Keratinocyte (primary cell): Measurements from ENCODE around the gene FGGY. TPM values are rescaled to one million over a fixed set of nuclear protein-coding genes. Genes with fewer than 3 reads are reported as not detected.

Source experiments
- DNase-seq: peaks from one replicate; pipeline ENCODE4 v3.0.0-alpha.2; 2011; ENCODE audit warnings: low read depth, missing footprints, low spot score
- FAIRE-seq: peaks from 2 replicates; lab custom pipeline; 2011; peaks lifted over from hg19 to GRCh38; lab: Jason Lieb, UNC
- H2AFZ ChIP-seq: 2 replicates; pipeline ENCODE4 v1.6.0; 2012; ENCODE audit warnings: low read length, control low read depth, inconsistent platforms; ENCODE audit not compliant: control insufficient read depth
- H3K27ac ChIP-seq: 2 replicates; pipeline ENCODE4 v1.5.1; 2011; ENCODE audit warnings: low read length; ENCODE audit not compliant: control insufficient read depth, insufficient read depth
- H3K27me3 ChIP-seq: 3 replicates; pipeline ENCODE4 v1.6.0; 2011; ENCODE audit warnings: low read length; ENCODE audit not compliant: control insufficient read depth, insufficient read depth; ENCODE audit errors: extremely low read depth
- H3K36me3 ChIP-seq, 2 experiments: 2 replicates in 1 of 2; 3 replicates in 1 of 2; pipeline ENCODE4 v1.5.1; 2011; ENCODE audit warnings: low read length in 2 of 2, mild to moderate bottlenecking in 1 of 2; ENCODE audit not compliant: control insufficient read depth in 2 of 2, insufficient read depth in 2 of 2; ENCODE audit errors: extremely low read depth in 1 of 2
- H3K4me1 ChIP-seq: 3 replicates; pipeline ENCODE4 v1.5.1; 2011; ENCODE audit warnings: low read length; ENCODE audit not compliant: control insufficient read depth, insufficient read depth; ENCODE audit errors: extremely low read depth
- H3K4me2 ChIP-seq: 3 replicates; pipeline ENCODE4 v1.6.0; 2011; ENCODE audit warnings: low read depth, low read length; ENCODE audit not compliant: control insufficient read depth, insufficient read depth; ENCODE audit errors: extremely low read depth
- H3K4me3 ChIP-seq, 3 experiments: fragments of 200-600 bp in 1 of 3; sonication (generic) in 1 of 3; 2 replicates in 2 of 3; 3 replicates in 1 of 3; pipeline ENCODE4 v1.5.1; 2011 to 2016; ENCODE audit warnings: low read length in 3 of 3, mild to moderate bottlenecking in 3 of 3, control low read depth in 2 of 3, inconsistent platforms in 1 of 3, low read depth in 1 of 3, mixed read lengths in 1 of 3, mixed run types in 1 of 3, moderate library complexity in 1 of 3; ENCODE audit not compliant: control insufficient read depth in 2 of 3, insufficient read depth in 2 of 3; ENCODE audit errors: extremely low read depth in 1 of 3
- H3K79me2 ChIP-seq: 2 replicates; pipeline ENCODE4 v1.6.0; 2012; ENCODE audit warnings: low read length; ENCODE audit not compliant: control insufficient read depth, insufficient read depth
- H3K9ac ChIP-seq: 3 replicates; pipeline ENCODE4 v1.6.0; 2011; ENCODE audit warnings: low read length; ENCODE audit not compliant: control insufficient read depth, insufficient read depth; ENCODE audit errors: extremely low read depth
- H3K9me1 ChIP-seq: 3 replicates; pipeline ENCODE4 v1.6.0; 2011; ENCODE audit warnings: low read length; ENCODE audit not compliant: control insufficient read depth, insufficient read depth; ENCODE audit errors: extremely low read depth
- H3K9me3 ChIP-seq: 2 replicates; pipeline ENCODE4 v1.5.1; 2012; ENCODE audit warnings: low read depth, low read length; ENCODE audit not compliant: control insufficient read depth
- H4K20me1 ChIP-seq: 3 replicates; pipeline ENCODE4 v1.6.0; 2011; ENCODE audit warnings: low read length; ENCODE audit not compliant: control insufficient read depth, insufficient read depth; ENCODE audit errors: extremely low read depth
- CTCF ChIP-seq, 3 experiments: IDR thresholded peaks in 1 of 3; conservative IDR thresholded peaks in 1 of 3; optimal IDR thresholded peaks in 1 of 3; 2 replicates in 2 of 3; 3 replicates in 1 of 3; pipeline versions ENCODE3 to v1.5.1; 2011; ENCODE audit warnings: low read length in 3 of 3, mild to moderate bottlenecking in 3 of 3, moderate library complexity in 2 of 3, control low read depth in 1 of 3, inconsistent platforms in 1 of 3; ENCODE audit not compliant: insufficient read depth in 2 of 3; ENCODE audit errors: extremely low read depth in 1 of 3
- EZH2 ChIP-seq: IDR thresholded peaks from one replicate; pipeline ENCODE4 v1.6.1; 2012; ENCODE audit warnings: inconsistent platforms, mild to moderate bottlenecking, low read length, moderate library complexity
- dilution Hi-C: fragments of 300-500 bp; cut with MboI; formaldehyde crosslinking; loops from one replicate; pipeline ENCODE4 v1.7.0; 2020; ENCODE audit warnings: low sequenced_read_pairs; ENCODE audit not compliant: extremely low pct_ligation_motif_present
- polyA plus RNA-seq, 5 experiments: library from polyadenylated mRNA; depleted of rRNA in 3 of 5; stranded (reverse) in 3 of 5; stranded (forward) in 1 of 5; unstranded in 1 of 5; fragments of >200 nt; gene quantifications; 1 replicate in 1 of 5; 2 replicates in 3 of 5; 3 replicates in 1 of 5; pipeline versions ENCODE4 v1.2.1 to v1.2.3, GENCODE V29; 2011 to 2012; ENCODE audit warnings: missing spikeins in 2 of 5, low read depth in 1 of 5, low replicate concordance in 1 of 5

FGGY gene
- polyA plus RNA-seq, 1 donor (not counting 4 experiments of a cell fraction or from before 2014, with no cell fraction given): 16.6 TPM

GRCh38 chr1:59276439-59276851 lies 20.4 kb upstream of the FGGY start:
- H3K27me3 ChIP-seq: no peaks in the 10 kb centered on the region
- DNase-seq: no peak

GRCh38 chr1:59278780-59279354 lies 18.0 kb upstream of the FGGY start:
- no peak for FAIRE-seq
- H3K4me1 ChIP-seq: peaks cover 23% of the 10 kb centered on the region
- no peak overlapping the region for H3K4me3 ChIP-seq
- no peaks in the 10 kb centered on the region for H3K27me3 ChIP-seq
- no peak overlapping the region for H3K4me2 ChIP-seq
- H3K9me1 ChIP-seq: no peaks in the 10 kb centered on the region
- dilution Hi-C loops: no loop called here
- no peak overlapping the region for H3K27ac ChIP-seq
- H3K9ac ChIP-seq: no peak overlapping the region
- no peaks in the 10 kb centered on the region for H3K79me2 ChIP-seq
- no peak overlapping the region for H2AFZ ChIP-seq
- TF ChIP-seq CTCF (optimal IDR thresholded peaks at IDR 0.05 in 1 of 3, IDR thresholded peaks at IDR 0.05 in 1 of 3, conservative IDR thresholded peaks at IDR 0.05 in 1 of 3; ENCODE audit: extremely low read depth in 1 of 3, insufficient read depth in 2 of 3, low read length in 3 of 3) (no peak), EZH2 (no peak)
- H3K9me3 ChIP-seq: no peaks in the 10 kb centered on the region
- no peaks in the 10 kb centered on the region for H3K36me3 ChIP-seq
- H4K20me1 ChIP-seq: no peaks in the 10 kb centered on the region
- DNase-seq: no peak

More at GRCh38 chr1:59276439-59276851, 20.4 kb upstream of the FGGY start:
- Histone ChIP-seq H3K79me2 (no peaks in the 10 kb centered on the region), H3K4me3 (no peak overlapping the region), H3K9me1 (no peaks in the 10 kb centered on the region), H3K9me3 (no peaks in the 10 kb centered on the region), H3K36me3 (no peaks in the 10 kb centered on the region), H4K20me1 (no peaks in the 10 kb centered on the region), H3K27ac (peak overlapping the region; percentile 46), H2AFZ (peak overlapping the region; percentile 70), H3K9ac (no peak overlapping the region), H3K4me1 (peaks cover 30% of the 10 kb centered on the region), H3K4me2 (peak overlapping the region; percentile 56)
- FAIRE-seq: peak; percentile 89
- TF ChIP-seq CTCF (optimal IDR thresholded peaks at IDR 0.05 in 1 of 3, IDR thresholded peaks at IDR 0.05 in 1 of 3, conservative IDR thresholded peaks at IDR 0.05 in 1 of 3; ENCODE audit: extremely low read depth in 1 of 3, insufficient read depth in 2 of 3, low read length in 3 of 3): no peak
- dilution Hi-C loops: no loop called here
